K562 (cell line): ENCODE measurements around the gene LYPLA2. TPM values are rescaled to one million over a fixed set of nuclear protein-coding genes. Genes with fewer than 3 reads are reported as not detected.
A peak's percentile ranks its signal among the peaks of the same experiment; 100 is the strongest.

Experiments
- ATAC-seq: fragments of 200-7000 bp; cut with Tn5 transposase; 3 replicates; pipeline ENCODE4 v1.9.1; 2020; ENCODE audit warnings: moderate library complexity
- BruUV-seq: library from RNA; stranded (reverse); fragments of 400-500 nt; replicated peaks from 2 replicates; lab custom pipeline; 2021; lab: Mats Ljungman, UMichigan
- CTCF ChIA-PET: fragments of 300-600 bp; formaldehyde crosslinking; extraction: SDS; loops from one replicate; lab custom pipeline; 2021; ENCODE audit warnings: low intra/inter-chr PET ratio; lab: Yijun Ruan, JAX
- POLR2A ChIA-PET: fragments of 300-600, 350-650 bp; sonication (Branson Sonifier 250); formaldehyde crosslinking; extraction: SDS; loops from one replicate; lab custom pipeline; 2021; ENCODE audit warnings: antibody characterized with exemption, inconsistent platforms; lab: Yijun Ruan, JAX
- DNase-seq, 4 experiments: peaks; one replicate each; pipeline versions ENCODE4 v3.0.0 to v3.0.0-alpha.2; 2011 to 2018; ENCODE audit warnings: low spot score in 3 of 4, mixed read lengths in 3 of 4; ENCODE audit errors: extremely low read depth in 1 of 4
- FAIRE-seq: peaks from 2 replicates; lab custom pipeline; 2011; peaks lifted over from hg19 to GRCh38; lab: Jason Lieb, UNC
- H2AFZ ChIP-seq: 2 replicates; pipeline ENCODE4 v1.6.0; 2011; ENCODE audit warnings: low read depth, low read length, control low read depth, inconsistent platforms
- H3K27ac ChIP-seq: fragments of 200-600 bp; 3 replicates; pipeline ENCODE4 v1.8.0; 2011; ENCODE audit warnings: low read depth, mild to moderate bottlenecking, control low read depth, inconsistent platforms, low read length, moderate library complexity, mixed read lengths; ENCODE audit errors: extremely low read depth
- H3K27me3 ChIP-seq, 2 experiments: fragments of 300-600 bp in 1 of 2; 2 replicates in 1 of 2; 3 replicates in 1 of 2; pipeline versions ENCODE4 v1.6.0 to v1.8.0; 2011; ENCODE audit warnings: inconsistent platforms in 2 of 2, low read length in 2 of 2, mild to moderate bottlenecking in 1 of 2, mixed read lengths in 1 of 2, moderate library complexity in 1 of 2; ENCODE audit not compliant: control insufficient read depth in 2 of 2, insufficient read depth in 2 of 2
- H3K36me3 ChIP-seq: fragments of 300-600 bp; 3 replicates; pipeline ENCODE4 v1.8.0; 2011; ENCODE audit warnings: mild to moderate bottlenecking, low read length, inconsistent platforms; ENCODE audit not compliant: control insufficient read depth, insufficient read depth
- H3K4me1 ChIP-seq, 2 experiments: fragments of 200-600 bp in 1 of 2; replicated peaks in 1 of 2; 2 replicates in 1 of 2; 3 replicates in 1 of 2; pipeline versions ENCODE4 v1.5.1 to v1.8.0; 2011; ENCODE audit warnings: inconsistent platforms in 2 of 2, low read length in 2 of 2, mild to moderate bottlenecking in 1 of 2, mixed read lengths in 1 of 2, moderate library complexity in 1 of 2; ENCODE audit not compliant: control insufficient read depth in 2 of 2, insufficient read depth in 2 of 2
- H3K4me2 ChIP-seq: 2 replicates; pipeline ENCODE4 v1.6.1; 2011; ENCODE audit warnings: low read length, control low read depth, inconsistent platforms, mixed read lengths; ENCODE audit not compliant: insufficient read depth
- H3K4me3 ChIP-seq: fragments of 200-600 bp; sonication (generic), shearing (Covaris generic); 2 replicates; pipeline ENCODE4 v1.5.1; 2016; ENCODE audit warnings: control low read depth, inconsistent platforms
- H3K79me2 ChIP-seq: fragments of 200-600 bp; 3 replicates; pipeline ENCODE4 v1.8.0; 2011; ENCODE audit warnings: low read length, inconsistent platforms; ENCODE audit not compliant: control insufficient read depth, insufficient read depth
- H3K9ac ChIP-seq, 2 experiments: 2 replicates each; pipeline versions ENCODE4 v1.6.0 to v1.6.1; 2011; ENCODE audit warnings: low read depth in 2 of 2, low read length in 2 of 2, control low read depth in 1 of 2, inconsistent platforms in 1 of 2, mild to moderate bottlenecking in 1 of 2, mixed read lengths in 1 of 2; ENCODE audit not compliant: insufficient read depth in 1 of 2
- H3K9me1 ChIP-seq: one replicate; pipeline ENCODE4 v1.6.0; 2011; ENCODE audit warnings: inconsistent platforms, mild to moderate bottlenecking, low read length, moderate library complexity; ENCODE audit not compliant: control insufficient read depth, insufficient read depth
- H3K9me3 ChIP-seq: replicated peaks from 2 replicates; pipeline ENCODE4 v1.5.1; 2011; ENCODE audit warnings: low read depth, low read length, inconsistent platforms; ENCODE audit not compliant: control insufficient read depth, insufficient read depth
- H4K20me1 ChIP-seq: replicated peaks from 2 replicates; pipeline ENCODE4 v1.6.1; 2011; ENCODE audit warnings: low read length, inconsistent platforms, mixed read lengths; ENCODE audit not compliant: control insufficient read depth, insufficient read depth
- ADNP ChIP-seq: fragments of 200-800 bp; sonication (Bioruptor generic); IDR thresholded peaks from 2 replicates; pipeline ENCODE4 v1.6.1; 2016; ENCODE audit warnings: missing genetic modification characterization, missing compliant biosample characterization
- AFF1 ChIP-seq, 2 experiments: fragments of 450-650 bp; IDR thresholded peaks; 2 replicates each; pipeline ENCODE4 v1.6.1; 2018; ENCODE audit warnings: mild to moderate bottlenecking in 2 of 2, low read depth in 1 of 2; ENCODE audit not compliant: partially characterized antibody in 2 of 2
- BRD4 ChIP-seq: fragments of 200-600 bp; sonication (generic); IDR thresholded peaks from 2 replicates; pipeline ENCODE4 v1.6.1; 2017; ENCODE audit warnings: inconsistent platforms
- CBX3 ChIP-seq, 2 experiments: IDR thresholded peaks; 1 replicate in 1 of 2; 2 replicates in 1 of 2; pipeline ENCODE4 v1.6.1; 2012; ENCODE audit warnings: inconsistent platforms in 2 of 2, low read length in 2 of 2, borderline replicate concordance in 1 of 2, control low read depth in 1 of 2
- RNF2 ChIP-seq: sonication (generic); IDR thresholded peaks from 2 replicates; pipeline ENCODE4 v1.6.1; 2016
- SMARCA4 ChIP-seq: fragments of 450-650 bp; IDR thresholded peaks from 2 replicates; pipeline ENCODE4 v1.6.1; 2016
- SRSF7 ChIP-seq: fragments of 200-400 bp; formaldehyde crosslinking; optimal IDR thresholded peaks from 2 replicates; pipeline ENCODE3; 2017; ENCODE audit warnings: mild to moderate bottlenecking, low read depth, low read length
- TCF7L2 ChIP-seq: fragments of 150-350 bp; IDR thresholded peaks from 2 replicates; pipeline ENCODE4 v1.6.1; 2016; ENCODE audit warnings: low read depth, mild to moderate bottlenecking, low read length, moderate library complexity
- ZFP36 ChIP-seq: fragments of 150-350 bp; IDR thresholded peaks from 2 replicates; pipeline ENCODE4 v1.6.1; 2018; ENCODE audit warnings: low read length, low read depth; ENCODE audit not compliant: partially characterized antibody
- WGBS: fragments of 100-300 bp; shearing (Covaris generic); methylation state at CpG from one replicate; pipeline ENCODE4 v1.1.6; 2016; ENCODE audit warnings: low coverage, mixed read lengths; ENCODE audit not compliant: insufficient coverage; ENCODE audit errors: missing lambda C conversion rate; 5-methylcytosine and 5-hydroxymethylcytosine counted together
- in situ Hi-C: fragments of 300-500 bp; cut with MboI; formaldehyde crosslinking; loops from 4 replicates; pipeline ENCODE4 v1.15.0; 2018; ENCODE audit warnings: inconsistent platforms, mixed read lengths
- intact Hi-C: fragments of 100-400 bp; cut with micrococcal nuclease; formaldehyde crosslinking; loops from 2 replicates; pipeline ENCODE4 v1.14.2; 2022
- polyA plus RNA-seq, 8 experiments: library from polyadenylated mRNA; depleted of rRNA in 4 of 8; stranded (reverse) in 5 of 8; unstranded in 3 of 8; fragments of >200 nt; fragmentation: Nextera tagmentation in 2 of 8; fragmentation: Illumina TruSeq in 1 of 8; extraction: Ambion mirVana in 2 of 8; extraction: Trizol in 1 of 8; gene quantifications; 2 replicates each; pipeline versions ENCODE4 v1.2.1 to v1.2.3, GENCODE V29; 2011 to 2014; ENCODE audit warnings: inconsistent platforms in 1 of 8, missing spikeins in 1 of 8
- total RNA-seq, 7 experiments: library from RNA; depleted of rRNA in 6 of 7; stranded (reverse); fragments of >200 nt in 6 of 7; fragmentation: Illumina TruSeq in 2 of 7; extraction: Trizol in 2 of 7; gene quantifications; 2 replicates each; pipeline versions ENCODE4 v1.2.1 to v1.2.3, GENCODE V29; 2011 to 2021; ENCODE audit warnings: low replicate concordance in 1 of 7
- TF ChIP-seq, protein P1 (sequence below): fragments of 250-450 bp; sonication (Bioruptor Pico); IDR thresholded peaks from 2 replicates; pipeline ENCODE4 v1.4.0; 2020; ENCODE audit warnings: borderline replicate concordance
- TF ChIP-seq, protein P2 (sequence below): sonication (generic); formaldehyde crosslinking; IDR thresholded peaks from 2 replicates; pipeline ENCODE4 v1.8.1; 2022; ENCODE audit warnings: missing genetic modification reagents
- TF ChIP-seq, protein P3 (sequence below), 2 experiments: fragments of 450-650 bp; conservative IDR thresholded peaks; 2 replicates each; pipeline ENCODE4 v1.6.1; 2017; ENCODE audit warnings: mild to moderate bottlenecking in 2 of 2, moderate library complexity in 2 of 2

The LYPLA2 gene
- total and polyA plus RNA-seq, 9 of the 15 experiments (the other 6 are each of a cell fraction or from before 2014, with no cell fraction given), result 3.9 to 128 (median 60.1) TPM

DNA sequence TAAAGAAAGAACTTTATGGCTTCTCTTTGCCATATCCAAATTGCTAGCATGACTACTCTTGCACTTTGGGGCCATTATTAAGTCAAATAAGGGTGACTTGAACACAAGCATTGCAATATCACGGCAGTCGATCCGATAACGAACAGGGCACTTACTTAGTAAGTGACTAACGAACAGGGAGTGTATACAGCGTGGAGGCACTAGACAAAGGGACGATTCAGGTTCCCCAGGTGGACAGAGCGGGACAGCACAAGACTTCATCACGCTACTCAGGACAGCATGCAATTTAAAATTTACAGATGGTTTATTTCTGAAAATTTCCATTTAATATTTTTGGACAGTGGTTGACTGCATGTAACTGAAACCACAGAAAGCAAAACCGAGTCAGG lies 18.1 kb upstream of the LYPLA2 start:
- H4K20me1 ChIP-seq, result no peaks in the 10 kb centered on the region; the same call in 1 of the 2 replicates
- FAIRE-seq (no peak), DNase-seq (peak in 2 of 4 experiments; percentile 40 to 60), ATAC-seq (peak; percentile 65)
- no peaks in the 10 kb centered on the region for H3K9me3 ChIP-seq
- H3K79me2 ChIP-seq, result peaks cover 55% of the 10 kb centered on the region
- H2AFZ ChIP-seq, result 0 out of 2 replicates have a peak overlapping the region, but pooled peaks have one; percentile 29
- in situ Hi-C loops (no loop called here), intact Hi-C loops (loop anchor here (1.0 to 2.0 kb wide), 4 partner anchors 28 to 143 kb away; partner anchors contain the start of gene GALE)
- no peaks in the 10 kb centered on the region for H3K27me3 ChIP-seq
- H3K4me2 ChIP-seq, result peak overlapping the region; percentile 79
- H3K4me1 ChIP-seq, result peaks cover 12 to 40% of the 10 kb centered on the region in 2 experiments; a peak in 3 of 5 replicates
- CTCF ChIA-PET, result interaction anchor here (0.5 to 2.0 kb wide), 5 partner anchors 95 to 618 kb away, joined by 3 to 12 read pairs (median 4); partner anchors contain the start of genes FUCA1 and MYOM3
- peak overlapping the region; percentile 3; the same call in 1 of the 2 replicates for H3K4me3 ChIP-seq
- peak overlapping the region; percentile 40; the same call in 2 of the 3 replicates for H3K27ac ChIP-seq
- H3K9ac ChIP-seq, result peak overlapping the region; percentile 4 to 5; a peak in 2 of 4 replicates
- peaks cover 30% of the 10 kb centered on the region for H3K36me3 ChIP-seq
- 11% methylated on average over 10 of the region's 10 CpGs for WGBS
- POLR2A ChIA-PET, result no interaction called here
- no peaks in the 10 kb centered on the region for H3K9me1 ChIP-seq
- no TSS peak for BruUV-seq
- TF ChIP-seq TCF7L2, result 0 out of 2 replicates have a peak, but pooled peaks have one; percentile 28
- TF ChIP-seq RNF2, result no peak
- peak; percentile 16; the same call in 1 of the 2 replicates for TF ChIP-seq SMARCA4
- peak; percentile 33; the same call in 1 of the 2 replicates for TF ChIP-seq ADNP
- TF ChIP-seq, protein P1, sequence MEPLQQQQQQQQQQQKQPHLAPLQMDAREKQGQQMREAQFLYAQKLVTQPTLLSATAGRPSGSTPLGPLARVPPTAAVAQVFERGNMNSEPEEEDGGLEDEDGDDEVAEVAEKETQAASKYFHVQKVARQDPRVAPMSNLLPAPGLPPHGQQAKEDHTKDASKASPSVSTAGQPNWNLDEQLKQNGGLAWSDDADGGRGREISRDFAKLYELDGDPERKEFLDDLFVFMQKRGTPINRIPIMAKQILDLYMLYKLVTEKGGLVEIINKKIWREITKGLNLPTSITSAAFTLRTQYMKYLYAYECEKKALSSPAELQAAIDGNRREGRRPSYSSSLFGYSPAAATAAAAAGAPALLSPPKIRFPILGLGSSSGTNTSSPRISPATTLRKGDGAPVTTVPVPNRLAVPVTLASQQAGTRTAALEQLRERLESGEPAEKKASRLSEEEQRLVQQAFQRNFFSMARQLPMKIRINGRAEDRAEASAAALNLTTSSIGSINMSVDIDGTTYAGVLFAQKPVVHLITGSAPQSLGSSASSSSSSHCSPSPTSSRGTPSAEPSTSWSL (CRISPR knock-in tag), result no peak
- TF ChIP-seq, protein P2, sequence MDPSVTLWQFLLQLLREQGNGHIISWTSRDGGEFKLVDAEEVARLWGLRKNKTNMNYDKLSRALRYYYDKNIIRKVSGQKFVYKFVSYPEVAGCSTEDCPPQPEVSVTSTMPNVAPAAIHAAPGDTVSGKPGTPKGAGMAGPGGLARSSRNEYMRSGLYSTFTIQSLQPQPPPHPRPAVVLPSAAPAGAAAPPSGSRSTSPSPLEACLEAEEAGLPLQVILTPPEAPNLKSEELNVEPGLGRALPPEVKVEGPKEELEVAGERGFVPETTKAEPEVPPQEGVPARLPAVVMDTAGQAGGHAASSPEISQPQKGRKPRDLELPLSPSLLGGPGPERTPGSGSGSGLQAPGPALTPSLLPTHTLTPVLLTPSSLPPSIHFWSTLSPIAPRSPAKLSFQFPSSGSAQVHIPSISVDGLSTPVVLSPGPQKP (CRISPR knock-in tag), result no peak
- no peak for TF ChIP-seq AFF1 (IDR thresholded peaks at IDR 0.05; ENCODE audit: low read depth in 1 of 2, partially characterized antibody in 2 of 2)
- no peak for TF ChIP-seq BRD4
- TF ChIP-seq SRSF7, result no peak
- no peak for TF ChIP-seq CBX3 (IDR thresholded peaks at IDR 0.05; ENCODE audit: borderline replicate concordance in 1 of 2, low read length in 2 of 2)
- no peak for TF ChIP-seq ZFP36
- TF ChIP-seq, protein P3, sequence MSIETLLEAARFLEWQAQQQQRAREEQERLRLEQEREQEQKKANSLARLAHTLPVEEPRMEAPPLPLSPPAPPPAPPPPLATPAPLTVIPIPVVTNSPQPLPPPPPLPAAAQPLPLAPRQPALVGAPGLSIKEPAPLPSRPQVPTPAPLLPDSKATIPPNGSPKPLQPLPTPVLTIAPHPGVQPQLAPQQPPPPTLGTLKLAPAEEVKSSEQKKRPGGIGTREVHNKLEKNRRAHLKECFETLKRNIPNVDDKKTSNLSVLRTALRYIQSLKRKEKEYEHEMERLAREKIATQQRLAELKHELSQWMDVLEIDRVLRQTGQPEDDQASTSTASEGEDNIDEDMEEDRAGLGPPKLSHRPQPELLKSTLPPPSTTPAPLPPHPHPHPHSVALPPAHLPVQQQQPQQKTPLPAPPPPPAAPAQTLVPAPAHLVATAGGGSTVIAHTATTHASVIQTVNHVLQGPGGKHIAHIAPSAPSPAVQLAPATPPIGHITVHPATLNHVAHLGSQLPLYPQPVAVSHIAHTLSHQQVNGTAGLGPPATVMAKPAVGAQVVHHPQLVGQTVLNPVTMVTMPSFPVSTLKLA (conservative IDR thresholded peaks at IDR 0.05), result 0 out of 4 replicates have a peak, but pooled peaks of 1 of the 2 experiments have one; percentile 6
